NCI-H526 treated with DMSO at 0.1 percent for 48 hours (cell line): Measurements from ENCODE around the gene PBX2.

Experiments
- DNase-seq: peaks from one replicate; lab custom pipeline; 2025; lab: John Stamatoyannopoulos, UW

The PBX2 gene

DNA sequence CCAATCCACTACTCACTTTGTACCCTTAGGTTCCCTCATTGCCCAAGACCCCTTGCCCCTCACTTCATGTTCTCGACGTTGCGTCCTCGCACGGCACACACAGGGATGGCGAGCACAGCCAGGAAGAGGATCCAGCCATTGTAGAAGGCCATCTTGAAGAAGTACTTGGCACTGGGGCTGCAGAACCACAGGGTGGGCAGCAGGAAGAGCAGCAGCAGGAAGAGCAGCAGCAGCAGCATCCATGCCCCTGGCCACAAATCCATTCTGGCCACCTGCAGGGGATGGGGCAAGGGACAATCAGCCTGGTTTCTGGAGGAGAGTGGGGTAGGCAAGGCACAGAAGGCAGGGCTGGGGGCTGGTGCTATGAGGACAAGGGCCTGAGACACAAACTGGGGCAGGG, 18.8 kb downstream of the PBX2 start:
- no peak for DNase-seq

DNA sequence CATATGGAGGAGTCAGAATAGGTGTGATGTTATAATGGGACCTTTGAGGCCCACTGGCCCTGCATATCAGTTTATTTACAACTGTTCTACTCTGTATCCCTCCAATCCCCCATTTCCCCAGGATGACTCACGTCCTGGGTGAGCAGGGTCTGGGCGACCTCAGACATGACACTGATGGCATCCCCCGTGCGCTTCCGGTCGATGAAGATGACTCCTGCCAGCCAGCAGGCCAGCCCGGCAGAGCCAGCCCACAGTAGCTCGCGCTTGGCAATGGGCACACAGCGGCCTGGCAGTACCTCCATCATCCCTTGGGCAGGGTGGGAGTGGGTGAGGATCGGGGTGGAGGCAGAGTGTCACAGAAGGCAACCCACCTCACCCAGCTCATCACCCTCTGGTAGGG, 19.7 kb downstream of the PBX2 start:
- no peak for DNase-seq

DNA sequence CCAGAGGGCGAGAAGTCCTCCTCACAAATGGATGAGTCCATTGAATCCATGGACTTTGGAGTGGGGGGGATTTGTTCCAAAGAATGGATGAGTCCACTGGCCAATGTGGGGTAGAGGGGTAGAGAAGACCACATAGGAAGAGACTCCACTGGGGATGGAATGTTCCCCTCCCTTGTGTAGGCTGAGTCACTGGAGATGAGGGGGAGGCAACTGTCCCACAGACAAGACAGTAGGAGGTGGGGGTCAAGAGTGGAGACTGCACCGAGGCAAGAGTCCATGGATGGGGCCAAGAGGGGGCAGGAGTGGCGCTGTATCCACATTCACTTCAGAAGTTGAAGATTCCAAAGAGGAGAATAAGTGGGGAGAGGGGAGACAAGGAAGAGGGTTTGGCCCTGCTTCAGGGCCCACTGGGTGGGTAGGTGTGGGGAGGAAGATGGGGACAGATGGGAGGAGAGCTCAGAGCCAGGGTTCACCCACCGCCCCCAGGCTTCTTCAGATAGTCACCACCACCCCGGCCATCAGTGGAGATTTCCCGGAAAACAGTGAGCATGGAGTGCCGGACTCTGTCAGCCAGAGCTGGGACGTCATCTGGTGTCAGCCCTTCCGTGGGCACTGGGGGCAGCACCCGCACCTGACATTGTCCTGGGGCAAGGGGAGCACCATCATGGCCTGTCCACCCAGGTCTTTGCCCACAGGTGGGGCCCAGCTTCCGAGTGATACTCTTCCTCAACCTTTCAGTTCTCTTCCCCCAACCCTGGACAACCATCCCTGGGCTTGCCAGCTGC, 21.0 kb downstream of the PBX2 start:
- DNase-seq = no peak

DNA sequence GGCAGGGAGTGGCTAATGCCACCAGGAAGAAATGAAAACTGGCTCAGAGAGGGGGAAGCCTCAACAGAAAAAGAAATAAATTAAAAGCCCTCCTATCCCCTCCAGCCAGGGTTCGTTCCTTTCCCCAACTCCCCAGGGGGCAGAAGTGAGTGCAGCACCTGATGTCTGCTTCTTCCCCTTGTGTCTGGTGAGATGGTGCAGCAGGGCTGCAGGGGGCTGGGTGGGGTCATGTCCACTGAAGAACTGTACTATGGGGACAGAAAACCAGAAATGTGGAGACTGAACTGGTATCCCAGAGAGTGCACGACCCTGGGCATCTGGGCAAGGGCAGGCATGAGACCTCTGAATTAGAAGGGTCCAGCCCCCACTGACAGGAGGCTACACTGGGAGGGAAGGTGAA, 21.7 kb downstream of the PBX2 start:
- DNase-seq = no peak

DNA sequence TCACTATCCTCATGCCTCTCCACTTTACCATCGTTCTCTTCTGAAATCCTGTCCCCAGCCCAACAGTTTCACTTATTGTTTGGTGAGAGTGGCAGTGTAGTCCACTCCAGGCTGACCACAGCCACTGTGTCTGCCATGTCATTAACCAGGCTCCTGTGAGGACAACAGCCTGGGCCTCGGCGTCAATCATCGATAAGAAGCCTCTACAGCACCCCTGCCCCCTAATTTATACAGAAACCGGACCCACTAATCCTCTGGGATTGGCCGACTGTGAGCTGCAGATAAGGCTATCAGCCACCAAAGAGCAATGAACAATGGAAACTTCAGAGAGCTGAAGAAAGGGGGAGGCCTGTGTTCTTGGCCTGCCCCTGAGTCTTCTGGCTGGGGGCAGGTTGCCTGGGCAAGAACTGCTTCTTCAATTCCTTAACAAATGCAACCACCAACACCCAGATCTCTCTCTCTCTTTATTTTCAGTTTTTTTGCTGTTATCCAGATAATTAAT, 22.2 kb downstream of the PBX2 start:
- no peak for DNase-seq

DNA sequence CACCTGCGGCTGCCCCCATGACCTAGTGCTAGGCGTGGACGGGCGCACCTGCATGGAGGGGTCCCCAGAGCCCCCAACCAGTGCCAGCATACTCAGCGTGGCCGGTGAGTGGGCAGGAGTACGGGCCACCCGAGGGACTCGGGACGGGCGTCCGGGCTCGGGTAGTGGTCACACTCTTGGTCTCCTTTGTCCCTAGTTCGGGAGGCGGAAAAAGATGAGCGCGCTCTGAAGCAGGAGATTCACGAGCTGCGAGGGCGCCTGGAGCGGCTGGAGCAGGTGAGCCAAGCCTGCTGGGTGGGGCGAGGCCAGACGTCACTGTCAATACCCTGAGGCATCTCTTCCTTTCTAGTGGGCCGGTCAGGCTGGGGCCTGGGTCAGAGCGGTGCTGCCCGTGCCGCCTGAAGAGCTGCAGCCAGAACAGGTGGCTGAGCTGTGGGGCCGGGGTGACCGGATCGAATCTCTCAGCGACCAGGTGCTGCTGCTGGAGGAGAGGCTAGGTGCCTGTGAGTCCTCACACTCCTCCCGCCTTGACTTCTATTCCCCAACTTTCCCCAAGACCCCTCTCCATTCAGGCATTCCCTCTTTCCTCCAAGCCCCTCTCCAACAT, 22.7 kb downstream of the PBX2 start:
- DNase-seq = no peak

DNA sequence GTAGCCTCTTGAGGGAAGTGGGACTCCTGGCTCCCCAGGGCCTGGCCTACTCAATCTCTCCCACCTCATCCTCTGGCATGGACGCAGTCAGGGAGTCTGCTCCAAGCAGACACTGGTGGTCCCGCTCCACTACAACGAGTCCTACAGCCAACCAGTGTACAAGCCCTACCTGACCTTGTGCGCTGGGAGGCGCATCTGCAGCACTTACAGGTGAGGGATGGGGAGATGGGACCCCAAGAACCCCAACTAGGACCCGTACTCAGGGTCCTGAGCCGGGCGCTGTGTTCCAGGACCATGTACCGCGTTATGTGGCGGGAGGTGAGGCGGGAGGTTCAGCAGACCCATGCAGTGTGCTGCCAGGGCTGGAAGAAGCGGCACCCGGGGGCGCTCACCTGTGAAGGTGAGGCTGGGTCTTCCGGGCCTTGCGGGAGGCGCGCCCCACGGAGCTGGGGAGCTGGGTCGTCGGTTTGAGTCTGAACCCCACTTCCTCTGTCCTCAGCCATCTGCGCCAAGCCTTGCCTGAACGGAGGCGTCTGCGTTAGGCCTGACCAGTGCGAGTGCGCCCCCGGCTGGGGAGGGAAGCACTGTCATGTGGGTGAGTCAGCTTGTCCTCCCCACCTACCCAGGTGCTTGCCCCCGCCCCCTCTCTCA, 23.5 kb downstream of the PBX2 start:
- DNase-seq = no peak

DNA sequence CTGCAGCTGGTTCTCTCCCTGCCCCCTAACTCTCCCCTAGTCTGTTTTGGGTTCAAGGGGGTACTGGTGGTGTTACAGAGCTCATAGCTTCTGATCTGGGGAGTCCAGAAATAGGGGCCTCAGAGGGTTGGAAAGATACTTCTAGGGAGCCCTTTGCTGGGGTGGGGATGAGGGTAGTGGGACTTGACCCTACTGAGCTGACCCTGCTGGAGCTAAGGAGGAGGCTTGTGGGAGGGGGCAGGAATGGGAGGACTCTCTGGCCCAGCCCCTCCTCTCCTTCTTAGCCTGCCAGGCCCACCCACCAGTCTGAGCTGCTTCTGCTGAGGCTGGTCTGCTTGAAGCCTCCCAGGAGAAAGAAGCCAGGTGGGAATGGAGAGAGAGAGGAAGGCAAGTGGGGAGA, 25.7 kb downstream of the PBX2 start, which contains the start of gene EGFL8:
Gene EGFL8 (plus strand): TSS at position 301 of the 400 bp plus-strand sequence. CDS start 1,571 bp downstream, outside the sequence.
- DNase-seq = no peak

DNA sequence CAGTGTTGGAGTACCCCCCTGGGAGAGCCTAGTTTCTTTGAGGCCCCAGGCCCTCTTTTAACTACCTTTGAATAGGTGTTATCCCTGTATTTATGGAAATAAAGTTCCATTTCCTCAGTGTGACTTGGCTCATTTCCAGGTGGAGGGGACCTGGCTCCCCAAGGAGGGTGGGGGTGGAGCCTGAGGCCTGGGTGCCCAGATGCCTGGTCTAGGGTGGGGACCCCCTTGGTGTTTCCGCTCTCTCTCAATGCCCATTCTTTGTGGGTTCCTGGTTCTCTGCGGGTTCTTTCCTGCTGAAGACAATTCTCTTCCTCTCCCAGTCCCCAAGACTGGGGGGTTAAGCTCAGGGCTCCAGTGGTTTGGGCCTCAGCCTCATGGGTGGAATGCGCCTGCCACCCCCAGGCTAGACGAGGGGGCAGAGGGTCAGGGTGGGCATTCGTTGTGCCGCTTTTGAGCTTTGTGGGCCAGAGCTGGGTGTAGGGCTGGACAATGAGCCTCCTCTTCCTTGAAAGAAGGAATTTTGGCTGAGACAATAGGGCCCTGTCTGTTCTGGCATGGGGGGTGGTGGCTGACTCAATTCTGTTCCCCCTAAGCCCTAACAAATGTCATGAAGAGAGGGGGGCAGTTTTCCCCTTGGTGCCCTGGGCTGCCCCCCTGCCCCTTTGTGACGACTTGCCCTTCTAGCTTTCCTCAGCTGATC, 26.3 kb downstream of the PBX2 start:
- DNase-seq = no peak

DNA sequence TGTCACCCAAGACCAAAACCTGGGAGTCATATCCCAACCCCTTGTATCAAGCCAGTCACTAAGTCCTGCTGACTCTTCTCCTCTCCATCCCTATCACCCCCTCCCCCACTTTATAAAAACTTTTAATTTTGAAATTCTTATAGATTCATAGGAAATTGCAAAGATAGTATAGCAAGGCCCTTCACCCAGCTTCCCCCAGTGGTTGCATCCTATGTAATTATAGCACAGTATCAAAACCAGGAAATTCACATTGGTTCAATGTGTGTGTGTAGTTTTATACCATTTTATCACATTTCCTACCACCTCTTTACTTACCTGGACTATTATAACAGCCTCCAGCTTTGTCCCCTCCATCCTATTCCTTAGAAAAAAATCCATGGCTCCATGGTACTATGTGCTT, 31.9 kb downstream of the PBX2 start:
- DNase-seq = no peak

DNA sequence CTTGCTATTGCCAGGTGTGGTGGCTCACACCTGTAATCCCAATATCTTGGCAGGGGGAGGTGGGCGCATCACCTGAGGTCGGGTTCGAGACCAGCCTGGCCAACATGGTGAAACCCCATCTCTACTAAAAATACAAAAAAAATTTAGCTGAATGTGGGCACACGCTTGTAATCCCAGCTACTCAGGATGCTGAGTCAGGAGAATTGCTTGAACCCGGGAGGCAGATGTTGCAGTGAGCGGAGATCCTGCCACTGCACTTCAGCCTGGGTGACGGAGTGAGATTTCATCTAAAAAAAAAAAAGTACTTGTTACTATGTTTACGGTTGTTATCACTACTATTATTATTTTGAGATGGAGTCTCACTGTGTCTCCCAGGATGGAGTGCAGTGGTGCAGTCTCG, 33.1 kb downstream of the PBX2 start:
- no peak for DNase-seq

DNA sequence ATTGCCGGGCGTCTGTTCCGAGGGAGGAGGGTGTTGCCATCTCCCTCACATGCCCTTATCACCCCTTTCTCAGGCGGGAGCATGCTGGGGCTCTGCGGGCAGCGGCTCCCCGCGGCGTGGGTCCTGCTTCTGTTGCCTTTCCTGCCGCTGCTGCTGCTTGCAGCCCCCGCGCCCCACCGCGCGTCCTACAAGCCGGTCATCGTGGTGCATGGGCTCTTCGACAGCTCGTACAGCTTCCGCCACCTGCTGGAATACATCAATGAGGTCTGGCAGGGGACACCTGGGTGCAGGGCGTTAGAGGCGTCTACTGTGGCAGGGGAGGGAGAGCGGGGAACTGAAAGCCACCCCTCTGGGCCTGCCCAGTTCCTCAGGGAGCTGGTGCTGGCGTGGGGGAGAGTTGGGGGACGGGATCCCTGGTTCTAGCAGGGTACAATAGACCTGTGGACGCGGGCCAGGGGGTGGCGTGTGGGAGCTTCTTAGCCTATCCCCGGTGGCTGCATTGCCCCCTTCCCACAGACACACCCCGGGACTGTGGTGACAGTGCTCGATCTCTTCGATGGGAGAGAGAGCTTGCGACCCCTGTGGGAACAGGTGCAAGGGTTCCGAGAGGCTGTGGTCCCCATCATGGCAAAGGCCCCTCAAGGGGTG, 35.4 kb downstream of the PBX2 start:
- peak; percentile 55 for DNase-seq

DNA sequence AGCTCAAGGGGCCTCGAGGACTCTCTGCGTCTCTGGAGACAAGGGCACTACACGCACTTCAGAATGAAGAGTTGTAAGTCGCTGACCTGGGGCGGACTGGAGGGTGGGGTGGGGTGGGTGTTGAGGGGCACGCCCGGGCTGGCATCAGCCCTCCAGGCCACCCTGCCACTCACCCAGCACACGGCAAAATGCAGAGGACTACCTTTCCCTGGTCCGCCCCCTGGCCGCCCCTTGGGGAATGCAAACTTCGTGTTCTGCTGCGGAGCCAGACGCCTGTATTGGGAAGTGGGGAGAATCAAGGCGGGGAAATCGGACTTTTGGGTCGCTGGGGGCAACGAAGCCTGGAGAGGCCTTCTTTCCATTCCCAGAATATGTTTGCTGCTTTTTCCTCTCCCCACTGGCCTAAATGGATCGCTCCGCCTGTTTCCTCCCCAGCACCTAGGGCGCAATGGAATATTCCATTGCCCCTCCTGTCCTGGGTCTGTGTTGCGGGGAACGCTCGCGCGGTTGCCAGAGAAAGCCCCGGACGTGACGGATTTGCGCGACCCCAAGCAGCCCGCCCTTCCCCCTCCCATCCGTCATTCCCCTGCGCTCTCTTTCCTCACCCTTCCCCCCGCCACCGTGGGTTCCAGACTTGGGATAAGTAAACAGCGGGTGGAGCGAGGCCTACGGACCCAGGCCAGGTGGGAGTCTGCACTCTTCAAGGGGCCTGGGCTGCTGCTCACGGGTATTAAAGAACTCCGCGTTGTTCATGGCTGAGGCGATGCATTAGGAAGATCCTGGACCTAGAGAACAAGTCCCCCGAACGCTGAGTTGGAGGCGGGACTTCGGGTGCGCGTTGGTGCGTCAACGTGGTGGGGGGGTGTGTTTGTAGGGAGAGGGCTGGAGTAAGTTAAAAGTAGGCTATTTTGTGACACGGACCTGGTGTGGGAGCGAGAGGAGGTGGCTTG, 36.2 kb downstream of the PBX2 start, which contains the start of gene PPT2:
Gene PPT2 (plus strand): TSS at position 578 of the 950 bp plus-strand sequence. CDS start 454 bp downstream, outside the sequence.
- peak; percentile 89 for DNase-seq

DNA sequence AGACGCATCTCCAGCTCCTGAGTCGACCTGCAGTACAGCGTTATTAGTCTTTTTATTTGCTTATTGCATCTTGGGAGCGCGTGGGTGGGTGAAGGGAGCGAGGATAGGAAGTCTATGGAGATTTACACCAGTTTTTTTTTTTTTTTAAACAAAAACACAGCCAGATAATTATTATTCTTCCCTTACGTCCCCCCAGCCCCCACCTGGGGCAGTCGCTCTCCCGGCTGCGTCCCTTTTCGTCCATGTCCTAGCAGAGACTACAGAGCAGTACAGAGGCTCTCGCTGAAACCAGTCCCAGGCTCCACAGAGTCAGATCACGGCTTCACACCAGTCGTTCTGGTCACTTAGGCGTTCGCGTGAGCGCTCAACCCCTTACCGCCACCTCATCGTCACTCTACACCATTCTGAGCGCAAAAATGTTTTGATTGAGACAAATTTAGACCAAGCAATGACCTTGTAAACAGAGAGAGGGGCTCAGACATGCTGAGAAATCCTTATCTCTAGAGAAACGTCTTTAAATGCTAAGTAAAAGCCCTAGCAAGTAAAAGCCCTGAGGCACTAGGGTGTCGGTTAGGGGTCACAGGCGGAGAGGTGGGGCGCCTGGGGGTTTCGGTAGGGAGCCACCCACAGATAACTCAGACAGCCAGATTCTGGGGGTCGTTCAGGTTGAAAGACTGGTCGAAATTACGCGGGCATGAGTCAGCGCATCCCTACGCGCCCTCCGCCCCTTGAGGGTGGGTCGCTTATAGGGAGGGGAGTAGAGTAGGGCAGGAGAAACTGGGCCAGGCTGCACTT, 37.0 kb downstream of the PBX2 start:
- no peak for DNase-seq

DNA sequence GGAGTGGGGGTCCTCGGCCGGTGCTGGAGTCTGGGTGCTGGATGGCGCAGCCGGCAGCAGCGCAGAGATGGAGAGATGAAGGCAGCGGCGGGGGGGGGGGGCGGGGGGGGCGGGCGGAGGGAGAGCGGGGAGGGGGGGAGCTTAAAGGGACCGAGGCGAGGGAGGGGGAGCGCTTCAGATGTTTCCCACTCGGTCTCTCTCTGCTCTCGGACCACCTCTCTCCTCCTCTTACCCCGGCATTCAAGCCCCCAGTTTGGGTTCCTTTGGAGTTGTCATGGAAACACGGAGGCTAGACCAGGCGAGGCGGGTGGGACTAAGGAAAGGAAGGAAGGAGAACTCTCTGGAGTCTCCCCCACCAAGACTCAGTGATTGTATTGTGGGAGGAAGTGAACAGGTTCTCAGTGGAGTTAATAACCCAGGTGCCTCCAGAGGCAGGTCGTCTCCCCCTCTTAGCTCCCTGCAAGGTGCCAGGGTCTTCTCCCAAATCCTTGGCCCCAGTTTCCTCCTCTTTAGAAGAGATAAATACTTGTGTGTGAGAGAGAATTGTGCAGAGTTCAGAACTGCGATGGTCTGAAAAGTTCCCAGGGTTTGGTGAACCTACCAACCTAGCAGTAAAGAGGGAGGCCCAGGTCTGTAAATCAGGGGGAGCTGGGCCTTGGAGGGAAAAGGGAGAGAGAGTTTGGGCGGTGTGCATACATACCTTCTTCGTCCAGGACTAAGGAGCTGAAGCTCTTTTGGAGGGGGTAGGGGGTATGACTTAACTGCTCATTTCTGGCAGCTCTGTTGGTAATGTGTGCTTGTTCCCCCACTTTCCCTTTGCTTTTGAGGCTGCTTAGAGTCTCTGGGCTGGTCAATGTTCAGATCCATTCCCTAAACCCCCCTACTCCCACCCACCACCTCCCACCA, 37.9 kb downstream of the PBX2 start, which contains the start of gene PRRT1:
Gene PRRT1 (minus strand): TSS at position 77 of the 906 bp plus-strand sequence. CDS start 112 bp downstream, outside the sequence.
- DNase-seq = no peak

DNA sequence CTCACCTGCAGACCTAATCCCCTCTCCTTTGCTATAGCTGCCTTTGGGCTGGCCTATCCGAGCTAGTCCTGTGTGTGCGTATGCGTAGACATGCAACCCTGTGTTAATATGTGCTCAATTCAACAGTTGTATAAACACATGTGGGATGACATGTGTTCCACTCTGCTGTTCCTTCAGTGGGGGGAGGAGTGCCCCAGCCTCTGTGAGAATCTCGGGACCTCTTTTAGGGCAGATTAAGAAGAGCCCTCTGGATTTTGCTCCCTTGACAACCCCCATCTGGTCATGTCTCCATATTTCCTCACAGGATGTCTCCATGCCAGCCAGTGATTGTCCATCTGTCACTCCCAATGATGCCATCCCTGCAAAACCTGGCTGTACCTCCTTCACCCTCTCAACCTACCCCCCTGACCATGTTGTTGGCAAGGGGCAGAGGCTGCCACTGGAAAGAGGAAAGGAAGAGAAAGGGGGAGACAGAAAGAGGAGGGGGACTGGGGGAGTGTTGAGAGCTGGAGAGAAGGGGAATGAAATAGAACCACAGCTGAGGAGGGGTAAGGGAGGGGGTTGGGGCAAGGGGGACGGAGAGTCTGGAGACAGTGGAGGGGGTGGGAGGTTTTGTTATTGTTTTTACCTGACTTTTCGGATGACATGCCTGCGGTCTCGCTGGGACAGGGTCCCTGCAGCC, 38.7 kb downstream of the PBX2 start:
- no peak for DNase-seq

DNA sequence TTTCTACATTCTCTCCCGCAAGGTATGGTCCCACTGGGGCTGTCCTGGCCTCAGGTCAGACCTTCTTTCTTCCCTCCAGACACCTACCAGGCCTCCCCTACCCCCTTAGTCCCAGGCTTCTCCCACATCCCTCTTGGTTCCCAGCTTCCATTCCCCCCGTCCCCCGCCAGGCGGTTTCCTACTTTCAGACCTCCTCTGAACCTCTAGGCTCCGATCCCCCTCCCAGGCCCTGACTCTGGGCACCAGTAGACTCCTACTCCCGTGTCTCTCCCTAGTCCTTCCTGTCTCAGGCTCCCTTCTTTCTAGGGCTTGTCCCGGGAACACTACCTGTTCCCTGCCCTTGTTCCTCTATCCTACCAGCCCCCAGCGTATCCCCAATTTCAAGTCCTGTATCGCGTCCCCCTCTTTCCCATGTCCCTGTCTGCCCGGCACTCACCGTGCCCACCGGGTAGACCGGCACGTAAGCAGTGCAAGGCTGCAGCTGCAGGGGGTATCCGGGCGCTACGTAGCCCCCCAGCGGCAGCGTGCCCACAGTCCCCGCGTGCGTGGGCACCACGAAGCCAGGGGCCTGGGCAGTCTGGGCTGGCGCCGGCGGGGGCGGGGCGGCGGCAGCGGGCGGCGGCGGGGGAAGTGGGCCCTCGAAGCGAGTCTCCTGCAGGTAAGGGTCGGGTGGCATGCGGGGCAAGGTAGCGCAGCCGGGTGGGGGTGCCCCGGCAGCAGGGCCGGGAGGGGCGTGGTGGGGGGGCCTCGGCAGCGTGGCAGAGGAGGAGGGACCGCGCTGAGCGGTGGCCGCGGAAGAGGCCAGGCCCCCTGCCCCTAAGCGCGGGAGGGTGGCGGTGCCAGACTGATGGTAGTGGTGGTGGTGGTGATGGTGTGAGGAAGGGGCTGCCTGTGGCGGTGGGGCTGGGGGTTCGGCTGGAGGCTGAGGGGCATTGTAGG, 39.8 kb downstream of the PBX2 start:
- no peak for DNase-seq
